Occipital lobe (tissue), 2 donors: ENCODE measurements around the gene C21orf58. TPM values are rescaled to one million over a fixed set of nuclear protein-coding genes. Genes with fewer than 3 reads are reported as not detected.

ENCODE experiments used
- DNase-seq: peaks from one replicate; lab custom pipeline; 2025; lab: John Stamatoyannopoulos, UW
- total RNA-seq: library from RNA; depleted of rRNA; stranded (reverse); fragments of >200 nt; gene quantifications from one replicate; pipeline ENCODE4 v1.2.3, GENCODE V29; 2014

C21orf58 gene
- total RNA-seq, 1 donor from 2014 or later, result 3.0 TPM

DNA sequence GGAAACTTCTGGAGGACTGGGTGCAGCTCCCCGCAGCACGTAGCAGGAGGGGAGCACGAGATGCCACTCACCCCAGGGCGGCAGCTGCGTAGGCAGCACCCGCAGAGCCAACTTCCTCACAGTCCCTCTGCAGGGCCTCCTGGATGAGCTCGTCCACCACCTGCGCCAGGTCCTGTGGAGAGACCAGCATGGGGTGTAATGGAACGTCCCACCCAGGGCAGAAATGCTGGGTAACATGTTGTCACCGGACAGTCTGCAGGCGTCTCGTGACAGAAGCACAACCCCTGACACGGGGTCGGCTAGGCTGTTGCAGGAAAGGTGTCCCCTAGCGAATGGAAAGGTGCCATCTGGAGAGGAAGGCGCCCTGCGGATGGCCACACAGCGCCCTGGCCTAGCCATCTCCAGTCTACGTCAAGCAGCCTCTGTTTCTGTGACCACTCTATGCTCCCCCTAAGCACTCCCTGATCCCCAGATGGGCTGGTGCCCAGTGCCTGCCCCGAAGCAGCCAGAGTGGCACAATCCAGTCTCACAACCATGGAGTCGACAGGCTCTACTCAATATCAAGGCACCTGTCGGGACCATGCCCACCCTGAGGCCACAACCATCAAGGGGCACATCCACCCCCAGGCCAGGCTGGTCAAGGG lies 59.5 kb downstream of the C21orf58 start:
- no peak for DNase-seq

DNA sequence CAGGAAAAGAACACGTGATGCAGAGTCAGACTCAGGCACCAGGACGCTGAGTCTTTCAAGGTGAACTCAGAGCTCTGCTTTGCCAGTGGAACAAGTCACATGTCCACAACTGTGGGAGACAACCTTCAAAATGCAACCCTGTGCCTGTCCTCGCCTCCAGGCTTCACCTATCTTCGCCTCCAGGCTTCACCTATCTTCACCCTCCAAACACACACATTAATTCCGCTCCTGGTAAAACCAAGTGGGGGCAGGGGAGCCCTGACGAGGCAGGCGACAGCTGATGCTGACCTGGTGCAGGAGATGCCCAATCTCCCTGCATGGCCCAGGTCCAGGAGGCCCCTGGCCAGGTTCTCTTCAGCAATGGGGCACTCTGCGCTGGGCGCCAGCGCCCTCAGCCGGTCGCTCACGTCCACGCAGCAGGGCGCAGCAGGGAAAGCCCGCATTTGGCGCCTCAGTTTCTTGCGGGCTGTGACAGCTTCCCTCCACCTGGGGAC lies 67.1 kb downstream of the C21orf58 start:
- no peak for DNase-seq

DNA sequence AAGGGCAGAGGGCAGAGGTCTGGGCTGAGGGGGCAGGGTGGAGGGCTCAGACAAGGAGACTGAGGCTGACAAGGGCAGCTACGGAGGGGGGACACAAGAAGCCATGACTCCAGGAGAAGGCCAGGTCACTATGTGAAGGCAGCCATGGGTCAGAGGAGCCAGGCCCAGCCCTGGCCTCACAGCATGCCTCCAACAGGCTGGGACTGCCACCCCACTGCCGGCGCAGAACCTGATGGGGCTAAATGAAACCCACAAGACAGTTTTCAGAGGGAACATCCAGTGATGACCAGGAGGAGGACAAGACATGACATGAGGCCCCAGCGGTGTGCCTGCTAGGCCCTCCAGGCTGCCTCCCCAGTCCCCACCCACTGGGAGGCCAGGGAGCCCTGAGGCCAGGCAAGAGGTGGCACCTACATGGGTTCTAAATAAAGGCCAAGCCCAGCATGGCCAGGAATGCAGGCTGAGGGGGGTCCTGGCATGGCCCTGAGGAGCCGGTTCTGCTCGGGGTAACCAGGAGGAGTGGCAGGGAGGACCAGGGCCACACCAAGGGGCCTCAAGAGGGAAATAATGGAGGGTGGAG lies 67.8 kb downstream of the C21orf58 start:
- DNase-seq, result no peak

DNA sequence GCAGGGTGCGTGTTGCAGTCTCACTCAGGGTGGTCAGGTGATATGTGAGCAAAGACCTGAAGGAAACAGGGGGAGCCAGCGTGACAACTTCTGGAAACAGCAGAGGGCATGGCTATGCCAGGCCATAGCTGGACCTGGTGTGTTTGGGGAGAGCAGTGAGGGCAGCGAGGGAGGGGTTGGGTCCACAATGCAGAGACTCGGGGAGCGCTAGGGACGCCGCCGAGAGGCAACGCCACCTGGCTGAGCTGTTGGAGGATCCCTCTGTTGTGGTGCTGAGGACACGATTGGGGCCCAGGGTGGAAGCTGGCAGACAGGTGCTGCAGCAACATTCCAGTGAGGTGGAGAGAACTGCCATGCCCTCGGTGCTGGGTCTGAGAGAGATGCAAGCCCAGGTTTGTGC lies 68.5 kb downstream of the C21orf58 start:
- no peak for DNase-seq

DNA sequence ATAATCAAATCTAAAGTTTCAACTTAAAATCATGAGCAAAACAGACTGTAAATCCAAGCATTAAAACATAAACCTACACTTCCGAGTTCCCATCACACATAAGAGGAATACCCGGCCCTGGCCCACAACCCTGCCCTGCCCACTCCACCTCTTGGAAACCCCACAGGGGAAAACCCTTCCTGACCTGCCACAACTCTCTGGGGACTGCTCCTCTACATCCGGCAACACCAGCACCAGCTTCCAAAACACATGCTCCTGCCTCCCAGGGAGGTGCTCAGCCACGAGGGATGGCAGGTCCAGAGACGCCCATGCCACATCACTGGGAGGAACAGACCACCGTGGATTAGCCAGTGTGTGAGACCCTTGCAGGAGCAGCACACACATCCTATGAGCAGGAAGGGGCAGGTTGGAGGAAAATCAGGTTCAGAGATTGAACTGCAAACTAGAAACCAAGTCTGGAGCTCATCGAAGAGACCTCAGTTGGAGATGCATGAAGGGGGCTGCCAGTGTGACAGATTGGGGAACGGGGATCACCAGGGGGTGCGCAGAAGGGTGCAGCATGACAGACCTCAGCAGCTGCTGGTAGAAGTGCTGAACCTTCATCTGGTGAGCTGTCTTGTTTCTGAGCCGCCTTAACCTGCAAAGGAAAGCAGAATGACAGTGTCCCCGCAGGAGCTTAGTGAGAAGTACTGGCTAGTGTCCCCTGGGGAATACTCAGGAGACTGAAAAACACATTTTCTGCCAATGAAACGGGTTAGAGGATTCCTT lies 69.3 kb downstream of the C21orf58 start:
- DNase-seq, result no peak

DNA sequence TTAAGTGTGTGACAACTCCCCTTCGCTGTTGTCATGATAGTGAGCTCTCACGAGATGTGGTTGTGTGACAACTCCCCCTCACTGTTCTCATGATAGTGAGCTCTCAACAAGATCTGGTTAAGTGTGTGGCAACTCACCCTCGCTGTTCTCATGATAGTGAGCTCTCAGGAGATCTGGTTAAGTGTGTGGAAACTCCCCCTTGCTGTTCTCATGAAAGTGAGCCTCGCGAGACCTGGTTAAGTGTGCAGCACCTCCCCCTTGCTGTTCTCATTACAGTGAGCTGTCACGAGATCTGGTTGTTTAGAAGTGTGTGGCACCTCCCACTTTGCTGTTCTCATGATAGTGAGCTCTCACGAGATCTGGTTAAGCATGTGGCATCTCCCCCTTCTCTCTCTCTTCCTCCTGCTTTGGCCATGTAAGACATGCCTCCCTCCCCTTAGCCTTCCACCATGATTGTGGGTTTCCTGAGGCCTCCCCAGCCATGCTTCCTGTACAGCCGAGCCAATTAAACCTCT lies 70.0 kb downstream of the C21orf58 start:
- DNase-seq, result no peak

DNA sequence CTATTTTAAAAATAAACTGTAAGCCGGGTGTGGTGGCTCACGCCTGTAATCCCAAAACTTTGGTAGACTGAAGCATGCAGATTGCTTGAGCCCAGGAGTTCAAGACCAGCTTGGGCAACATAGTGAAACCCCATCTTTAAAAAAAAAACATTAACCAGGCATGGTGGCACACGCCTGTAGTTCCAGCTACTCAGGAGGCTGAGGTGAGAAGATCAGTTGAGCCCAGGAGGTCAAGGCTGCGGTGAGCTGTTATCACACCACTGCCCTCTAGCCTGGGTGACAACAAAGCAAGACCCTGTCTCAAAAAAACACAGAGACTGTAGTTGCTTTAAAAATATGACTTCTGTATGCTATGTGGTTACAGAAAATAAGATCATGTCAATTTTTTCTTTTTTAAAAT lies 70.8 kb downstream of the C21orf58 start:
- DNase-seq, result no peak

Other genes starting within 250 kb of the C21orf58 start
- gene COL6A2, start 225.8 kb downstream of the C21orf58 start, total RNA-seq, result 37.1 TPM
- gene FTCD, start 168.3 kb downstream of the C21orf58 start, total RNA-seq, result not detected
- 2.8 TPM for gene SPATC1L, start 139.4 kb downstream of the C21orf58 start, total RNA-seq
- 52.7 TPM for gene LSS, start 95.1 kb downstream of the C21orf58 start, total RNA-seq
- gene MCM3AP, start 38.3 kb downstream of the C21orf58 start, total RNA-seq, result 82.7 TPM
- 11.7 TPM for gene YBEY, start 37.5 kb downstream of the C21orf58 start, total RNA-seq
- 18.4 TPM for gene PCNT, start 286 bp upstream of the C21orf58 start, total RNA-seq
- 26.8 TPM for gene DIP2A, start 135.0 kb upstream of the C21orf58 start, total RNA-seq